Measurements from ENCODE around the gene RIC8B. TPM values are rescaled to one million over a fixed set of nuclear protein-coding genes. Genes with fewer than 3 reads are reported as not detected.

The RIC8B gene
- total RNA-seq, 1 experiment from 2014 or later = 29.0 TPM

DNA sequence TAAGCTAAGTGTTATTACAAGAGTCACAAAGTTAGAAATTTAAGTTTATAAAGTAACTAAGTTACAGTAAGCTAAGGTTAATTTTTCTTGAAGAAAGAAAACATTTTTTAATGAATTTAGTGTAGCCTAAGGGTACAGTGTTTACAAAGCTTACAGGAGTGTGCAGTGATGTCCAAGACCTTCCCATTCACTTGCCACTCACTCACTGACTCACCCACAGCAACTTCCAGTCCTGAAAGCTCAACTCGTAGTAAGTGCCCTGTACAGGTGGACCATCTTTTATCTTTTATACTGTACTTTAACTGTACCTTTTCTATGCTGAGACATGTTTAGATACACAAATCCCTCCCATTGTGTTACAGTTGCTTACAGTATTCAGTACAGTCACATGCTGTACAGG is 120.3 kb downstream of the RIC8B start:
- H4K20me1 ChIP-seq (ENCODE audit: control insufficient read depth, insufficient read depth, insufficient read length) = no peaks in the 10 kb centered on the region
- H3K36me3 Mint-ChIP-seq (ENCODE audit: insufficient read depth in 1 of 3, low read depth in 3 of 3) = no peaks in the 10 kb centered on the region
- no peaks in the 10 kb centered on the region for H3K23me2 ChIP-seq (ENCODE audit: insufficient read length, low read depth, low read length, poor library complexity, severe bottlenecking)
- DNase-seq = no peak
- H3K14ac ChIP-seq (ENCODE audit: insufficient read depth, low read length) = no peak overlapping the region
- peaks cover 13 to 18% of the 10 kb centered on the region in 2 experiments for H3K4me1 Mint-ChIP-seq
- no peak overlapping the region for H2AK5ac ChIP-seq (ENCODE audit: insufficient read length, low read length)
- no peak overlapping the region for H2BK12ac ChIP-seq (ENCODE audit: insufficient read length, low read depth, low read length)
- no peak overlapping the region for H2BK120ac ChIP-seq (ENCODE audit: low read depth, low read length, poor library complexity, severe bottlenecking)
- no peak overlapping the region for H2BK5ac ChIP-seq (ENCODE audit: insufficient read length, low read length)
- no peaks in the 10 kb centered on the region; a peak in 1 of 5 replicates for H3K9me3 Mint-ChIP-seq
- H3K79me2 ChIP-seq (ENCODE audit: insufficient read depth, low read length) = no peaks in the 10 kb centered on the region
- no peak overlapping the region for H2AFZ ChIP-seq (ENCODE audit: low read length)
- H2BK15ac ChIP-seq (ENCODE audit: low read depth, low read length) = no peak overlapping the region
- no peak overlapping the region for H3K23ac ChIP-seq (ENCODE audit: insufficient read length, low read depth, low read length)
- peaks cover 7% of the 10 kb centered on the region for H3K27me3 Mint-ChIP-seq (ENCODE audit: low read depth)
- no peak overlapping the region for H3K4me3 Mint-ChIP-seq
- no peak overlapping the region for H4K5ac ChIP-seq (ENCODE audit: insufficient read length, low read depth, low read length)
- no peak overlapping the region for H3K4ac ChIP-seq (ENCODE audit: low read depth, low read length)
- H3K4me2 ChIP-seq (ENCODE audit: insufficient read depth, insufficient read length, low read length) = no peak overlapping the region
- H3T11ph ChIP-seq (ENCODE audit: low read length) = no peak overlapping the region
- H3K9ac ChIP-seq (ENCODE audit: extremely low read depth, insufficient read length, low read length) = no peak overlapping the region
- no peak overlapping the region for H4K91ac ChIP-seq (ENCODE audit: insufficient read length, low read depth, low read length)
- no peak overlapping the region for H3K27ac ChIP-seq (ENCODE audit: insufficient read length, low read depth, low read length)
- no CpG with 5 or more reads among the region's 1 CpG for WGBS (ENCODE audit: extremely low coverage, insufficient read length, low lambda C conversion rate)
- H3K27ac Mint-ChIP-seq = no peak overlapping the region
- H3K27me3 ChIP-seq (ENCODE audit: insufficient read depth, low read length) = 0 out of 2 replicates have a peak, but pooled peaks cover 2% of the 10 kb centered on the region
- no peak for TF ChIP-seq CTCF (conservative IDR thresholded peaks at IDR 0.05)
- H3K79me1 ChIP-seq (ENCODE audit: insufficient read depth, low read depth, low read length, poor library complexity, severe bottlenecking) = no peaks in the 10 kb centered on the region
- H4K8ac ChIP-seq (replicated peaks; ENCODE audit: insufficient read length, low read depth, low read length) = no peak overlapping the region
- no peak overlapping the region for H3K56ac ChIP-seq (ENCODE audit: insufficient read length, low read depth, low read length)
- no peaks in the 10 kb centered on the region for H3K9me3 ChIP-seq (ENCODE audit: control insufficient read depth, low read depth, low read length)
- no peak overlapping the region for H3K18ac ChIP-seq (ENCODE audit: insufficient read length, low read depth, low read length)
- no peak overlapping the region for H2BK20ac ChIP-seq (ENCODE audit: low read depth, low read length, poor library complexity, severe bottlenecking)
- H3K4me1 ChIP-seq (ENCODE audit: insufficient read depth, low read length) = peaks cover 4% of the 10 kb centered on the region; the same call in 1 of the 2 replicates

All from H9 (cell line).